ENCODE data around the gene EFCAB8.

EFCAB8 gene

GRCh38 chr20:32930181-32930580 lies 71.5 kb downstream of the EFCAB8 start:
- H3K4me3 ChIP-seq (ENCODE audit: low read length in 2 of 2): no peak overlapping the region
- H2BK120ac ChIP-seq (ENCODE audit: low read depth, low read length): no peak overlapping the region
- no peak for DNase-seq (ENCODE audit: low spot score)
- no peaks in the 10 kb centered on the region for H3K79me1 ChIP-seq (ENCODE audit: low read depth, low read length)
- H3K18ac ChIP-seq (ENCODE audit: low read length): peak overlapping the region; percentile 25
- no peak overlapping the region for H3K4me2 ChIP-seq (ENCODE audit: insufficient read depth, low read length, poor library complexity, severe bottlenecking)
- no peaks in the 10 kb centered on the region for H3K4me1 ChIP-seq (ENCODE audit: control insufficient read depth in 2 of 2, insufficient read depth in 1 of 2, low read depth in 1 of 2, low read length in 2 of 2)
- H3K27ac ChIP-seq (replicated peaks; ENCODE audit: low read length): no peak overlapping the region
- peak overlapping the region; percentile 38 for H2BK15ac ChIP-seq (ENCODE audit: low read length)
- H3K4ac ChIP-seq (ENCODE audit: low read length): no peak overlapping the region
- peak overlapping the region; percentile 41 for H3K14ac ChIP-seq (ENCODE audit: low read length)
- H2AK5ac ChIP-seq (ENCODE audit: low read depth, low read length): peak overlapping the region; percentile 49
- H3K9me3 ChIP-seq (replicated peaks in 1 of 2; ENCODE audit: control insufficient read depth in 2 of 2, insufficient read depth in 1 of 2, low read depth in 1 of 2, low read length in 2 of 2): no peaks in the 10 kb centered on the region
- WGBS, 2 donors (ENCODE audit: extremely low coverage in 2 of 2, insufficient read length in 2 of 2, insufficient replicate concordance in 1 of 2): no CpG with 5 or more reads among the region's 10 CpGs
- no peak overlapping the region for H4K8ac ChIP-seq (ENCODE audit: low read depth, low read length)
- H3K23ac ChIP-seq (ENCODE audit: low read depth, low read length, poor library complexity): no peak overlapping the region
- H3K36me3 ChIP-seq (replicated peaks in 1 of 2; ENCODE audit: control insufficient read depth in 2 of 2, insufficient read depth in 2 of 2, low read length in 2 of 2): no peaks in the 10 kb centered on the region
- H3K27me3 ChIP-seq (ENCODE audit: control insufficient read depth in 3 of 3, insufficient read depth in 3 of 3, low read depth in 1 of 3, low read length in 3 of 3): no peaks in the 10 kb centered on the region
- no peak overlapping the region for H2AFZ ChIP-seq (ENCODE audit: low read length)
- no peak overlapping the region for H4K91ac ChIP-seq (ENCODE audit: low read depth, low read length, poor library complexity)
- H3K9ac ChIP-seq (ENCODE audit: low read depth, low read length, poor library complexity): peak overlapping the region; percentile 36
- H2BK5ac ChIP-seq (ENCODE audit: low read length): no peak overlapping the region
- H2BK12ac ChIP-seq (ENCODE audit: low read length): no peak overlapping the region

GRCh38 chr20:32930701-32931100 lies 72.0 kb downstream of the EFCAB8 start:
- Histone ChIP-seq H3K18ac (ENCODE audit: low read length) (no peak overlapping the region), H3K14ac (ENCODE audit: low read length) (no peak overlapping the region), H3K4me3 (ENCODE audit: low read length in 2 of 2) (no peak overlapping the region), H3K27ac (replicated peaks; ENCODE audit: low read length) (no peak overlapping the region), H3K27me3 (ENCODE audit: control insufficient read depth in 3 of 3, insufficient read depth in 3 of 3, low read depth in 1 of 3, low read length in 3 of 3) (no peaks in the 10 kb centered on the region), H2BK15ac (ENCODE audit: low read length) (peak overlapping the region; percentile 38), H2BK120ac (ENCODE audit: low read depth, low read length) (no peak overlapping the region), H3K36me3 (replicated peaks in 1 of 2; ENCODE audit: control insufficient read depth in 2 of 2, insufficient read depth in 2 of 2, low read length in 2 of 2) (no peaks in the 10 kb centered on the region), H4K8ac (ENCODE audit: low read depth, low read length) (no peak overlapping the region), H3K79me1 (ENCODE audit: low read depth, low read length) (no peaks in the 10 kb centered on the region), H2BK5ac (ENCODE audit: low read length) (no peak overlapping the region), H2AFZ (ENCODE audit: low read length) (no peak overlapping the region), H4K91ac (ENCODE audit: low read depth, low read length, poor library complexity) (no peak overlapping the region), H2AK5ac (ENCODE audit: low read depth, low read length) (no peak overlapping the region), H3K4me2 (ENCODE audit: insufficient read depth, low read length, poor library complexity, severe bottlenecking) (no peak overlapping the region), H3K9ac (ENCODE audit: low read depth, low read length, poor library complexity) (no peak overlapping the region), H2BK12ac (ENCODE audit: low read length) (no peak overlapping the region), H3K4ac (ENCODE audit: low read length) (no peak overlapping the region), H3K23ac (ENCODE audit: low read depth, low read length, poor library complexity) (no peak overlapping the region), H3K9me3 (replicated peaks in 1 of 2; ENCODE audit: control insufficient read depth in 2 of 2, insufficient read depth in 1 of 2, low read depth in 1 of 2, low read length in 2 of 2) (no peaks in the 10 kb centered on the region), H3K4me1 (ENCODE audit: control insufficient read depth in 2 of 2, insufficient read depth in 1 of 2, low read depth in 1 of 2, low read length in 2 of 2) (no peaks in the 10 kb centered on the region)
- no CpG with 5 or more reads among the region's 5 CpGs for WGBS, 2 donors (ENCODE audit: extremely low coverage in 2 of 2, insufficient read length in 2 of 2, insufficient replicate concordance in 1 of 2)
- no peak for DNase-seq (ENCODE audit: low spot score)

- no peak overlapping the region for H2BK12ac ChIP-seq (ENCODE audit: low read length)
- no peak overlapping the region for H4K91ac ChIP-seq (ENCODE audit: low read depth, low read length, poor library complexity)
- H2AK5ac ChIP-seq (ENCODE audit: low read depth, low read length): no peak overlapping the region
- no CpG with 5 or more reads among the region's 4 CpGs for WGBS, 2 donors (ENCODE audit: extremely low coverage in 2 of 2, insufficient read length in 2 of 2, insufficient replicate concordance in 1 of 2)
- no peak overlapping the region for H2BK120ac ChIP-seq (ENCODE audit: low read depth, low read length)
- no peak overlapping the region for H4K8ac ChIP-seq (ENCODE audit: low read depth, low read length)
- H3K4me1 ChIP-seq (ENCODE audit: control insufficient read depth in 2 of 2, insufficient read depth in 1 of 2, low read depth in 1 of 2, low read length in 2 of 2): no peaks in the 10 kb centered on the region
- no peak overlapping the region for H3K4ac ChIP-seq (ENCODE audit: low read length)
- no peak overlapping the region for H3K18ac ChIP-seq (ENCODE audit: low read length)
- no peaks in the 10 kb centered on the region for H3K27me3 ChIP-seq (ENCODE audit: control insufficient read depth in 3 of 3, insufficient read depth in 3 of 3, low read depth in 1 of 3, low read length in 3 of 3)
- H3K27ac ChIP-seq (replicated peaks; ENCODE audit: low read length): no peak overlapping the region
- no peak overlapping the region for H2BK5ac ChIP-seq (ENCODE audit: low read length)
- H3K9me3 ChIP-seq (replicated peaks in 1 of 2; ENCODE audit: control insufficient read depth in 2 of 2, insufficient read depth in 1 of 2, low read depth in 1 of 2, low read length in 2 of 2): no peaks in the 10 kb centered on the region
- no peak overlapping the region for H3K14ac ChIP-seq (ENCODE audit: low read length)
- DNase-seq (ENCODE audit: low spot score): no peak
- H3K9ac ChIP-seq (ENCODE audit: low read depth, low read length, poor library complexity): no peak overlapping the region
- H2AFZ ChIP-seq (ENCODE audit: low read length): no peak overlapping the region
- no peaks in the 10 kb centered on the region for H3K79me1 ChIP-seq (ENCODE audit: low read depth, low read length)
- H3K36me3 ChIP-seq (replicated peaks in 1 of 2; ENCODE audit: control insufficient read depth in 2 of 2, insufficient read depth in 2 of 2, low read length in 2 of 2): no peaks in the 10 kb centered on the region
- H3K4me2 ChIP-seq (ENCODE audit: insufficient read depth, low read length, poor library complexity, severe bottlenecking): no peak overlapping the region
- no peak overlapping the region for H2BK15ac ChIP-seq (ENCODE audit: low read length)
- no peak overlapping the region for H3K23ac ChIP-seq (ENCODE audit: low read depth, low read length, poor library complexity)
- no peak overlapping the region for H3K4me3 ChIP-seq (ENCODE audit: low read length in 2 of 2)
Measured at GRCh38 chr20:32934580-32934979, 75.9 kb downstream of the EFCAB8 start.

GRCh38 chr20:32941155-32941885 lies 82.6 kb downstream of the EFCAB8 start:
- H3K9me3 ChIP-seq (replicated peaks in 1 of 2; ENCODE audit: control insufficient read depth in 2 of 2, insufficient read depth in 1 of 2, low read depth in 1 of 2, low read length in 2 of 2): no peaks in the 10 kb centered on the region
- H3K79me1 ChIP-seq (ENCODE audit: low read depth, low read length): no peaks in the 10 kb centered on the region
- H3K27ac ChIP-seq (replicated peaks; ENCODE audit: low read length): no peak overlapping the region
- no peak overlapping the region for H3K23ac ChIP-seq (ENCODE audit: low read depth, low read length, poor library complexity)
- no peak overlapping the region for H2AFZ ChIP-seq (ENCODE audit: low read length)
- H3K4ac ChIP-seq (ENCODE audit: low read length): no peak overlapping the region
- H3K14ac ChIP-seq (ENCODE audit: low read length): no peak overlapping the region
- H2BK5ac ChIP-seq (ENCODE audit: low read length): no peak overlapping the region
- no peak overlapping the region for H2BK15ac ChIP-seq (ENCODE audit: low read length)
- H3K18ac ChIP-seq (ENCODE audit: low read length): no peak overlapping the region
- no peaks in the 10 kb centered on the region for H3K36me3 ChIP-seq (replicated peaks in 1 of 2; ENCODE audit: control insufficient read depth in 2 of 2, insufficient read depth in 2 of 2, low read length in 2 of 2)
- H3K4me2 ChIP-seq (ENCODE audit: insufficient read depth, low read length, poor library complexity, severe bottlenecking): no peak overlapping the region
- H2BK120ac ChIP-seq (ENCODE audit: low read depth, low read length): no peak overlapping the region
- H3K9ac ChIP-seq (ENCODE audit: low read depth, low read length, poor library complexity): no peak overlapping the region
- whole genome bisulfite sequencing, 2 donors (ENCODE audit: extremely low coverage in 2 of 2, insufficient read length in 2 of 2, insufficient replicate concordance in 1 of 2): no CpG with 5 or more reads among the region's 4 CpGs
- H3K27me3 ChIP-seq (ENCODE audit: control insufficient read depth in 3 of 3, insufficient read depth in 3 of 3, low read depth in 1 of 3, low read length in 3 of 3): no peaks in the 10 kb centered on the region
- no peak overlapping the region for H3K4me3 ChIP-seq (ENCODE audit: low read length in 2 of 2)
- no peak for DNase-seq (ENCODE audit: low spot score)
- H3K4me1 ChIP-seq (ENCODE audit: control insufficient read depth in 2 of 2, insufficient read depth in 1 of 2, low read depth in 1 of 2, low read length in 2 of 2): peaks cover 2 to 4% of the 10 kb centered on the region in 2 donors
- H4K91ac ChIP-seq (ENCODE audit: low read depth, low read length, poor library complexity): no peak overlapping the region
- no peak overlapping the region for H4K8ac ChIP-seq (ENCODE audit: low read depth, low read length)
- no peak overlapping the region for H2AK5ac ChIP-seq (ENCODE audit: low read depth, low read length)
- H2BK12ac ChIP-seq (ENCODE audit: low read length): no peak overlapping the region

Measured in neuronal stem cell (in vitro differentiated cells).